NCI-H2171 treated with DMSO at 0.1 percent for 48 hours (cell line): ENCODE measurements around the gene PRKAG2.
"Not testable (repeated sequence)": the region's sequence is repeated elsewhere in the genome, so short reads cannot be mapped to it uniquely, and the experiment has no call there.

Experiments used
- DNase-seq: peaks from one replicate; lab custom pipeline; 2025; lab: John Stamatoyannopoulos, UW

Gene PRKAG2

GRCh38 chr7:151585744-151586393 lies 291.0 kb downstream of the PRKAG2 start:
- no peak for DNase-seq

- no peak for DNase-seq
Observed at GRCh38 chr7:151581741-151582140, 295.2 kb downstream of the PRKAG2 start.

GRCh38 chr7:151579644-151580043 lies 297.3 kb downstream of the PRKAG2 start:
- no peak for DNase-seq

- DNase-seq = peak; percentile 42
Observed at GRCh38 chr7:151575410-151575809, 301.5 kb downstream of the PRKAG2 start.

GRCh38 chr7:151573046-151573445 lies 303.9 kb downstream of the PRKAG2 start:
- DNase-seq = not testable (repeated sequence)

GRCh38 chr7:151572136-151572535 lies 304.8 kb downstream of the PRKAG2 start:
- no peak for DNase-seq

- no peak for DNase-seq
Observed at GRCh38 chr7:151571471-151571870, 305.4 kb downstream of the PRKAG2 start.

GRCh38 chr7:151570366-151570915 lies 306.5 kb downstream of the PRKAG2 start:
- peak; percentile 33 for DNase-seq

- no peak for DNase-seq
Observed at GRCh38 chr7:151568956-151569940, 307.7 kb downstream of the PRKAG2 start.

- no peak for DNase-seq
Observed at GRCh38 chr7:151566897-151567320, 310.0 kb downstream of the PRKAG2 start.

GRCh38 chr7:151565541-151565940 lies 311.4 kb downstream of the PRKAG2 start:
- DNase-seq = no peak

- no peak for DNase-seq
Observed at GRCh38 chr7:151560243-151560642, 316.7 kb downstream of the PRKAG2 start.

GRCh38 chr7:151559557-151560183 lies 317.2 kb downstream of the PRKAG2 start:
- no peak for DNase-seq

- DNase-seq = no peak
Observed at GRCh38 chr7:151558575-151558974, 318.3 kb downstream of the PRKAG2 start.

GRCh38 chr7:151556592-151556991 lies 320.3 kb downstream of the PRKAG2 start:
- DNase-seq = no peak

- no peak for DNase-seq
Observed at GRCh38 chr7:151553356-151553755, 323.6 kb downstream of the PRKAG2 start.

- peak; percentile 82 for DNase-seq
Observed at GRCh38 chr7:151552352-151553028, 324.4 kb downstream of the PRKAG2 start.

- no peak for DNase-seq
Observed at GRCh38 chr7:151551820-151552219, 325.1 kb downstream of the PRKAG2 start.

- no peak for DNase-seq
Observed at GRCh38 chr7:151550656-151551286, 326.1 kb downstream of the PRKAG2 start.

- DNase-seq = no peak
Observed at GRCh38 chr7:151549644-151550043, 327.3 kb downstream of the PRKAG2 start.

- no peak for DNase-seq
Observed at GRCh38 chr7:151549083-151549482, 327.8 kb downstream of the PRKAG2 start.
